Measurements from ENCODE around the gene MAP3K19.

DNA sequence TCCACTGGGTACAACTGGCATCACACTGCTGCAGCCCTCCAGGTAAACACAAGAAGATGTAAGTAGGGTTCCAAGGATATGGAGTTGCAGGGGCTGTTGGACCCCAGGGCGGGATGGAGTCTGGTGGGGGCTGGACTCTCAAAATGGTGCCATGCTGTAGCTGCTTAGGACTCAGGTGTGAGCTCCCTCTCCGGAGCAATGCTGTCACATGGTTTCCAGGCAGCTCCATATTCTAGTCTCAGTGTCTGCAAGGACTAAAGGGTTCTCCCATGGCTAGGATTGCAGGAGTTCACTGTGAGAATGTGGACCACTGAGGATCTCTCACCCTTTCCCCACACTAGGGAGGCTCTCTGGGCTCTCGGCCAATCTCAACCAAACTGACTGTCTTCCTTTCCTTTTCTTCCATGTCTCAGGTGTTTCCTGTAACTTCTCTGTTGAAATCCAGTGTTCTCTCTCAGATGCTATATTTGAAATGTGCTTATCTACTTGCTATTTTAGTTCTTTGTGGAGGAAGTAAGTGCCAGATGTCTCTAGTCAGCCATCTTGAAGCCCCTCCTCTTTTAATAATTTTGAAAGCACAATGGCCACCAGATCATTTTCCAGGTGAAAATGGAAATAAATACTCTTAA lies 71.1 kb downstream of the MAP3K19 start:
- TF ChIP-seq, protein P1, sequence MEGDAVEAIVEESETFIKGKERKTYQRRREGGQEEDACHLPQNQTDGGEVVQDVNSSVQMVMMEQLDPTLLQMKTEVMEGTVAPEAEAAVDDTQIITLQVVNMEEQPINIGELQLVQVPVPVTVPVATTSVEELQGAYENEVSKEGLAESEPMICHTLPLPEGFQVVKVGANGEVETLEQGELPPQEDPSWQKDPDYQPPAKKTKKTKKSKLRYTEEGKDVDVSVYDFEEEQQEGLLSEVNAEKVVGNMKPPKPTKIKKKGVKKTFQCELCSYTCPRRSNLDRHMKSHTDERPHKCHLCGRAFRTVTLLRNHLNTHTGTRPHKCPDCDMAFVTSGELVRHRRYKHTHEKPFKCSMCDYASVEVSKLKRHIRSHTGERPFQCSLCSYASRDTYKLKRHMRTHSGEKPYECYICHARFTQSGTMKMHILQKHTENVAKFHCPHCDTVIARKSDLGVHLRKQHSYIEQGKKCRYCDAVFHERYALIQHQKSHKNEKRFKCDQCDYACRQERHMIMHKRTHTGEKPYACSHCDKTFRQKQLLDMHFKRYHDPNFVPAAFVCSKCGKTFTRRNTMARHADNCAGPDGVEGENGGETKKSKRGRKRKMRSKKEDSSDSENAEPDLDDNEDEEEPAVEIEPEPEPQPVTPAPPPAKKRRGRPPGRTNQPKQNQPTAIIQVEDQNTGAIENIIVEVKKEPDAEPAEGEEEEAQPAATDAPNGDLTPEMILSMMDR (IDR thresholded peaks at IDR 0.05; ENCODE audit: low read depth, low read length, poor library complexity, severe bottlenecking): no peak
- TF ChIP-seq EZH2phosphoT487 (IDR thresholded peaks at IDR 0.05; ENCODE audit: borderline replicate concordance, low read length): no peak

All from DOHH2 (cell line).